Mesenchymal stem cell (in vitro differentiated cells and primary cell): Measurements from ENCODE around the gene SCN1A.

Experiments
- DNase-seq: peaks from one replicate; pipeline ENCODE4 v3.0.0-alpha.2; 2013
- H2AFZ ChIP-seq: one replicate; pipeline ENCODE4 v1.6.1; 2013; ENCODE audit warnings: low read depth, mild to moderate bottlenecking, control low read depth, inconsistent platforms, low read length, moderate library complexity
- H2AK5ac ChIP-seq: 2 replicates; pipeline ENCODE4 v1.6.1; 2013; ENCODE audit warnings: low read length, moderate library complexity, mild to moderate bottlenecking, inconsistent platforms; ENCODE audit not compliant: severe bottlenecking
- H2BK120ac ChIP-seq: one replicate; pipeline ENCODE4 v1.6.1; 2013; ENCODE audit warnings: low read depth, mild to moderate bottlenecking, inconsistent platforms, low read length, moderate library complexity
- H2BK12ac ChIP-seq, 2 experiments: one replicate each; pipeline ENCODE4 v1.6.1; 2013; ENCODE audit warnings: inconsistent platforms in 2 of 2, low read length in 2 of 2, mild to moderate bottlenecking in 2 of 2, moderate library complexity in 2 of 2, control low read depth in 1 of 2
- H2BK15ac ChIP-seq: one replicate; pipeline ENCODE4 v1.6.1; 2013; ENCODE audit warnings: mild to moderate bottlenecking, low read depth, inconsistent platforms; ENCODE audit not compliant: poor library complexity, severe bottlenecking
- H2BK5ac ChIP-seq: 2 replicates; pipeline ENCODE4 v1.6.1; 2013; ENCODE audit warnings: low read depth, mild to moderate bottlenecking, low read length, control low read depth, inconsistent platforms; ENCODE audit not compliant: poor library complexity, severe bottlenecking
- H3K14ac ChIP-seq, 2 experiments: one replicate each; pipeline ENCODE4 v1.6.1; 2013; ENCODE audit warnings: inconsistent platforms in 2 of 2, low read length in 2 of 2, control low read depth in 1 of 2, mild to moderate bottlenecking in 1 of 2, moderate library complexity in 1 of 2
- H3K18ac ChIP-seq, 2 experiments: one replicate each; pipeline ENCODE4 v1.6.1; 2013; ENCODE audit warnings: inconsistent platforms in 2 of 2, low read length in 2 of 2, control low read depth in 1 of 2, low read depth in 1 of 2, mild to moderate bottlenecking in 1 of 2
- H3K23ac ChIP-seq, 2 experiments: one replicate each; pipeline ENCODE4 v1.6.1; 2013; ENCODE audit warnings: inconsistent platforms in 2 of 2, low read length in 2 of 2, mild to moderate bottlenecking in 2 of 2, moderate library complexity in 2 of 2, control low read depth in 1 of 2
- H3K27ac ChIP-seq: 2 replicates; pipeline ENCODE4 v1.5.1; 2013; ENCODE audit warnings: mild to moderate bottlenecking, moderate library complexity, low read length, control low read depth, inconsistent platforms; ENCODE audit not compliant: poor library complexity, severe bottlenecking
- H3K27me3 ChIP-seq, 2 experiments: 2 replicates each; pipeline versions ENCODE4 v1.6.1 to v1.7.0; 2013; ENCODE audit warnings: low read length in 2 of 2, mild to moderate bottlenecking in 2 of 2, moderate library complexity in 2 of 2, control low read depth in 1 of 2, inconsistent platforms in 1 of 2; ENCODE audit not compliant: control insufficient read depth in 1 of 2, insufficient read depth in 1 of 2
- H3K36me3 ChIP-seq, 2 experiments: 2 replicates each; pipeline versions ENCODE4 v1.6.1 to v1.7.0; 2013; ENCODE audit warnings: low read length in 2 of 2, control low read depth in 1 of 2, inconsistent platforms in 1 of 2, low read depth in 1 of 2, mild to moderate bottlenecking in 1 of 2; ENCODE audit not compliant: insufficient read depth in 2 of 2, control insufficient read depth in 1 of 2
- H3K4ac ChIP-seq, 2 experiments: one replicate each; pipeline ENCODE4 v1.6.1; 2013; ENCODE audit warnings: inconsistent platforms in 2 of 2, low read length in 2 of 2, mild to moderate bottlenecking in 2 of 2, moderate library complexity in 2 of 2, control low read depth in 1 of 2, low read depth in 1 of 2
- H3K4me1 ChIP-seq: 2 replicates; pipeline ENCODE4 v1.6.1; 2013; ENCODE audit warnings: low read depth, low read length, control low read depth; ENCODE audit not compliant: control insufficient read depth, insufficient read depth
- H3K4me2 ChIP-seq: 2 replicates; pipeline ENCODE4 v1.6.1; 2013; ENCODE audit warnings: low read length, mild to moderate bottlenecking, inconsistent platforms; ENCODE audit not compliant: poor library complexity, severe bottlenecking
- H3K4me3 ChIP-seq, 2 experiments: 2 replicates each; pipeline versions ENCODE4 v1.5.1 to v1.7.0; 2013; ENCODE audit warnings: low read length in 2 of 2, mild to moderate bottlenecking in 2 of 2, control low read depth in 1 of 2, low read depth in 1 of 2; ENCODE audit not compliant: insufficient read depth in 1 of 2
- H3K79me1 ChIP-seq: replicated peaks from 2 replicates; pipeline ENCODE4 v1.6.1; 2013; ENCODE audit warnings: mild to moderate bottlenecking, control low read depth, low read length, inconsistent platforms; ENCODE audit not compliant: poor library complexity, severe bottlenecking
- H3K9ac ChIP-seq: 2 replicates; pipeline ENCODE4 v1.7.0; 2013; ENCODE audit warnings: mild to moderate bottlenecking, low read length, moderate library complexity
- H3K9me3 ChIP-seq: 2 replicates; pipeline ENCODE4 v1.7.0; 2013; ENCODE audit warnings: mild to moderate bottlenecking, low read length; ENCODE audit not compliant: control insufficient read depth
- H4K8ac ChIP-seq: one replicate; pipeline ENCODE4 v1.6.1; 2013; ENCODE audit warnings: inconsistent platforms, mild to moderate bottlenecking, low read length, moderate library complexity
- H4K91ac ChIP-seq: one replicate; pipeline ENCODE4 v1.6.1; 2013; ENCODE audit warnings: mild to moderate bottlenecking, low read length, inconsistent platforms
- WGBS: methylation state at CpG from one replicate; pipeline ENCODE4 v1.1.7; 2013; ENCODE audit warnings: mixed read lengths; 5-methylcytosine and 5-hydroxymethylcytosine counted together

Gene SCN1A

GRCh38 chr2:166118180-166118579, 9.6 kb downstream of the SCN1A start:
- Histone ChIP-seq H2BK5ac (no peak overlapping the region), H4K8ac (no peak overlapping the region), H2AFZ (no peak overlapping the region), H3K27me3 (no peaks in the 10 kb centered on the region), H3K4me1 (no peaks in the 10 kb centered on the region), H3K4ac (no peak overlapping the region), H2BK15ac (no peak overlapping the region), H3K27ac (no peak overlapping the region), H3K23ac (no peak overlapping the region), H3K9ac (no peak overlapping the region), H3K79me1 (no peaks in the 10 kb centered on the region), H3K4me3 (no peak overlapping the region), H2BK12ac (no peak overlapping the region), H4K91ac (no peak overlapping the region), H3K9me3 (no peaks in the 10 kb centered on the region), H3K4me2 (no peak overlapping the region), H3K18ac (no peak overlapping the region), H3K36me3 (no peaks in the 10 kb centered on the region), H2AK5ac (no peak overlapping the region), H3K14ac (no peak overlapping the region), H2BK120ac (no peak overlapping the region)
- 93% methylated on average over 4 of the region's 4 CpGs for WGBS
- no peak for DNase-seq

- H2BK15ac ChIP-seq: no peak overlapping the region
- H3K23ac ChIP-seq: no peak overlapping the region
- no peak for DNase-seq
- H2BK12ac ChIP-seq: no peak overlapping the region
- H3K27me3 ChIP-seq: no peaks in the 10 kb centered on the region
- H3K9ac ChIP-seq: no peak overlapping the region
- H2AK5ac ChIP-seq: no peak overlapping the region
- no peak overlapping the region for H2BK120ac ChIP-seq
- H3K18ac ChIP-seq: no peak overlapping the region
- H3K27ac ChIP-seq: no peak overlapping the region
- H4K8ac ChIP-seq: no peak overlapping the region
- no peak overlapping the region for H3K14ac ChIP-seq
- no peaks in the 10 kb centered on the region for H3K79me1 ChIP-seq
- no peak overlapping the region for H2AFZ ChIP-seq
- H4K91ac ChIP-seq: no peak overlapping the region
- H3K4me3 ChIP-seq: no peak overlapping the region
- no peak overlapping the region for H2BK5ac ChIP-seq
- H3K4me2 ChIP-seq: no peak overlapping the region
- no peak overlapping the region for H3K4ac ChIP-seq
- no peaks in the 10 kb centered on the region for H3K36me3 ChIP-seq
- 92% methylated on average over 6 of the region's 6 CpGs for WGBS
- no peaks in the 10 kb centered on the region for H3K9me3 ChIP-seq
- no peaks in the 10 kb centered on the region for H3K4me1 ChIP-seq
Measured at GRCh38 chr2:166117491-166117890, 10.3 kb downstream of the SCN1A start.

GRCh38 chr2:166115589-166115988, 12.2 kb downstream of the SCN1A start:
- H3K4me3 ChIP-seq: no peak overlapping the region
- H2BK12ac ChIP-seq: no peak overlapping the region
- H3K23ac ChIP-seq: no peak overlapping the region
- no peak overlapping the region for H4K8ac ChIP-seq
- no peak overlapping the region for H3K4me2 ChIP-seq
- no peak overlapping the region for H3K4ac ChIP-seq
- no peaks in the 10 kb centered on the region for H3K9me3 ChIP-seq
- H2AK5ac ChIP-seq: no peak overlapping the region
- no peak overlapping the region for H3K18ac ChIP-seq
- H4K91ac ChIP-seq: no peak overlapping the region
- no peak overlapping the region for H2BK5ac ChIP-seq
- H2BK15ac ChIP-seq: no peak overlapping the region
- no peaks in the 10 kb centered on the region for H3K79me1 ChIP-seq
- H3K27ac ChIP-seq: no peak overlapping the region
- no peak for DNase-seq
- WGBS: 80% methylated on average over 3 of the region's 4 CpGs
- no peaks in the 10 kb centered on the region for H3K36me3 ChIP-seq
- no peaks in the 10 kb centered on the region for H3K4me1 ChIP-seq
- no peak overlapping the region for H3K14ac ChIP-seq
- no peak overlapping the region for H2AFZ ChIP-seq
- H2BK120ac ChIP-seq: no peak overlapping the region
- no peaks in the 10 kb centered on the region for H3K27me3 ChIP-seq
- no peak overlapping the region for H3K9ac ChIP-seq

GRCh38 chr2:166112193-166112605, 15.6 kb downstream of the SCN1A start:
- Histone ChIP-seq H3K4me3 (no peak overlapping the region), H3K36me3 (no peaks in the 10 kb centered on the region), H3K79me1 (no peaks in the 10 kb centered on the region), H3K4me2 (no peak overlapping the region), H2BK120ac (no peak overlapping the region), H2BK12ac (no peak overlapping the region), H2BK15ac (no peak overlapping the region), H3K27me3 (no peaks in the 10 kb centered on the region), H2BK5ac (no peak overlapping the region), H3K14ac (no peak overlapping the region), H3K4me1 (no peaks in the 10 kb centered on the region), H3K9ac (no peak overlapping the region), H3K18ac (no peak overlapping the region), H2AFZ (no peak overlapping the region), H2AK5ac (no peak overlapping the region), H3K27ac (no peak overlapping the region), H4K91ac (no peak overlapping the region), H3K9me3 (no peaks in the 10 kb centered on the region), H4K8ac (no peak overlapping the region), H3K4ac (no peak overlapping the region), H3K23ac (no peak overlapping the region)
- no peak for DNase-seq
- 100% methylated on average over 1 of the region's 1 CpG for WGBS
